ENCODE results near the gene CUL4A. TPM values are rescaled to one million over a fixed set of nuclear protein-coding genes. Genes with fewer than 3 reads are reported as not detected.

Gene CUL4A
- polyA plus RNA-seq, 1 of the 3 experiments (the other 2 are of a cell fraction): 51.2 TPM

DNA sequence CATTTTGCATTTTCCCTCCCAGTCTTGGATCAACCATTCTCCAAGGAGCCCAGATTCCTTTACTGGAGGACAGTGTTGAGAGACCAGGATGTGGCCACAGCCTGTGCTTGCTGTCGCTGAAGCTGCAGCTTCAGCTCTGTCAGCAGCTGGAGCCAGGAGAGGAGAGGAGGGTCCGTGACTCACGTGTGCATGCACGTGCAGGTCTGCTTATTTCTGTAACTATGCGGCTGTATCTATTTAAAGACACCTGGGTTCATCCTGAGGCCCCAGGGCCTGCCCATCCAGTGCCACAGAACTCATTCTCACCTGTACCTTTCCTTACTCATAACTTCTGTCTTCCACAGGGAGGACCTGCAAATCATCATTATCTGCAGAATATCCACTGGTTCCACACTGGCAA lies 79.5 kb downstream of the CUL4A start:
- POLR2A ChIA-PET: no interaction called here
- Histone ChIP-seq H3K4me1 (ENCODE audit: control insufficient read depth in 1 of 2, insufficient read depth in 2 of 2, low read depth in 1 of 2, low read length in 1 of 2) (no peaks in the 10 kb centered on the region), H3F3A (replicated peaks; ENCODE audit: insufficient read depth) (no peaks in the 10 kb centered on the region), H3K27me3 (ENCODE audit: insufficient read depth) (peaks cover 29% of the 10 kb centered on the region; the same call in 1 of the 2 replicates), H3K9ac (no peak overlapping the region), H3K79me2 (ENCODE audit: insufficient read depth) (no peaks in the 10 kb centered on the region), H3K36me3 (replicated peaks in 1 of 2; ENCODE audit: control insufficient read depth in 1 of 2, insufficient read depth in 2 of 2, low read length in 1 of 2) (no peaks in the 10 kb centered on the region), H3K4me2 (no peak overlapping the region), H4K20me1 (ENCODE audit: insufficient read depth) (no peaks in the 10 kb centered on the region), H3K27ac (ENCODE audit: low read depth in 2 of 2, low read length in 1 of 2) (no peak overlapping the region), H2AFZ (ENCODE audit: low read depth) (no peak overlapping the region), H3K9me3 (no peaks in the 10 kb centered on the region), H3K4me3 (ENCODE audit: low read depth in 2 of 2, low read length in 1 of 2) (no peak overlapping the region), H3K9me2 (no peaks in the 10 kb centered on the region)
- no peak for TF ChIP-seq TCF12 (IDR thresholded peaks at IDR 0.05)
- TF ChIP-seq, protein P1, sequence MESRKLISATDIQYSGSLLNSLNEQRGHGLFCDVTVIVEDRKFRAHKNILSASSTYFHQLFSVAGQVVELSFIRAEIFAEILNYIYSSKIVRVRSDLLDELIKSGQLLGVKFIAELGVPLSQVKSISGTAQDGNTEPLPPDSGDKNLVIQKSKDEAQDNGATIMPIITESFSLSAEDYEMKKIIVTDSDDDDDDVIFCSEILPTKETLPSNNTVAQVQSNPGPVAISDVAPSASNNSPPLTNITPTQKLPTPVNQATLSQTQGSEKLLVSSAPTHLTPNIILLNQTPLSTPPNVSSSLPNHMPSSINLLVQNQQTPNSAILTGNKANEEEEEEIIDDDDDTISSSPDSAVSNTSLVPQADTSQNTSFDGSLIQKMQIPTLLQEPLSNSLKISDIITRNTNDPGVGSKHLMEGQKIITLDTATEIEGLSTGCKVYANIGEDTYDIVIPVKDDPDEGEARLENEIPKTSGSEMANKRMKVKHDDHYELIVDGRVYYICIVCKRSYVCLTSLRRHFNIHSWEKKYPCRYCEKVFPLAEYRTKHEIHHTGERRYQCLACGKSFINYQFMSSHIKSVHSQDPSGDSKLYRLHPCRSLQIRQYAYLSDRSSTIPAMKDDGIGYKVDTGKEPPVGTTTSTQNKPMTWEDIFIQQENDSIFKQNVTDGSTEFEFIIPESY (IDR thresholded peaks at IDR 0.05; ENCODE audit: borderline replicate concordance, low read depth): no peak
- no peak for TF ChIP-seq NRF1 (IDR thresholded peaks at IDR 0.05; ENCODE audit: low read depth, low read length)
- TF ChIP-seq FOSL2 (IDR thresholded peaks at IDR 0.05; ENCODE audit: borderline replicate concordance, low read depth): no peak
- TF ChIP-seq CTCF (IDR thresholded peaks at IDR 0.05): no peak
- TF ChIP-seq FOXJ3 (CRISPR knock-in tag; IDR thresholded peaks at IDR 0.05): no peak
- TF ChIP-seq RXRA (IDR thresholded peaks at IDR 0.05; ENCODE audit: borderline replicate concordance, low read depth): no peak
- TF ChIP-seq GABPA (IDR thresholded peaks at IDR 0.05; ENCODE audit: low read depth): no peak
- 0% methylated on average over 3 of the region's 5 CpGs for WGBS (ENCODE audit: low lambda C conversion rate)
- CTCF ChIA-PET: interaction anchor here (1.1 to 1.5 kb wide), 2 partner anchors 42 to 105 kb away, joined by 3 to 5 read pairs; no protein-coding TSS in a partner anchor
- no peak for DNase-seq

DNA sequence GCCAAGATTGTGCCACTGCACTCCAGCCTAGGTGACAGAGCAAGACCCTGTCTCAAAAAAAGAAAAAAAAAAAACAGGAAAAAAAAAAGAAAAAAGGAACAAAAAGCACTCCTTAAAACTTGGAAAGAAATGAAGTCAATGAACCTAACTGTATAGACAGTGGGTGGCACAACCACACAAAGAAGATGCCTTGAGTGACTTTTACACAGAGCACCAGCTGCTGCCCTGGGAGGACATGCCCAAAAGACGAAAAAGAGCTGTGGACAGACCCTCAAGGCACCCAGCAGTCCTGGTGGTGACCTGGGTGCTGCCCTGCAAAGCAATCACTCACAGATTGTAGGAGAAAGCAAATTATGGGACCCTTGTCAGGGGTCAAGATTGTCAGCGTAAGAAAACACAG lies 81.7 kb downstream of the CUL4A start:
- Histone ChIP-seq H3K27ac (ENCODE audit: low read depth in 2 of 2, low read length in 1 of 2) (no peak overlapping the region), H3K4me3 (ENCODE audit: low read depth in 2 of 2, low read length in 1 of 2) (no peak overlapping the region), H3K9me2 (no peaks in the 10 kb centered on the region), H3K4me1 (ENCODE audit: control insufficient read depth in 1 of 2, insufficient read depth in 2 of 2, low read depth in 1 of 2, low read length in 1 of 2) (peaks cover 0 to 2% of the 10 kb centered on the region in 2 experiments; a peak in 1 of 4 replicates), H2AFZ (ENCODE audit: low read depth) (no peak overlapping the region), H3K9ac (no peak overlapping the region), H3K36me3 (replicated peaks in 1 of 2; ENCODE audit: control insufficient read depth in 1 of 2, insufficient read depth in 2 of 2, low read length in 1 of 2) (no peaks in the 10 kb centered on the region), H3K79me2 (ENCODE audit: insufficient read depth) (0 out of 2 replicates have a peak, but pooled peaks cover under 1% of the 10 kb centered on the region), H4K20me1 (ENCODE audit: insufficient read depth) (no peaks in the 10 kb centered on the region), H3K4me2 (no peak overlapping the region), H3F3A (replicated peaks; ENCODE audit: insufficient read depth) (peaks cover 10% of the 10 kb centered on the region), H3K9me3 (no peaks in the 10 kb centered on the region), H3K27me3 (ENCODE audit: insufficient read depth) (peaks cover 29% of the 10 kb centered on the region; the same call in 1 of the 2 replicates)
- WGBS (ENCODE audit: low lambda C conversion rate): 43% methylated on average over 2 of the region's 2 CpGs
- ChIA-PET CTCF (no interaction called here), POLR2A (no interaction called here)
- TF ChIP-seq NRF1 (IDR thresholded peaks at IDR 0.05; ENCODE audit: low read depth, low read length) (no peak), CHD2 (IDR thresholded peaks at IDR 0.05; ENCODE audit: low read length, partially characterized antibody) (no peak), RCOR1 (IDR thresholded peaks at IDR 0.05; ENCODE audit: low read length) (no peak), SMC3 (IDR thresholded peaks at IDR 0.05; ENCODE audit: low read depth, low read length) (no peak), FOSL2 (IDR thresholded peaks at IDR 0.05; ENCODE audit: borderline replicate concordance, low read depth) (no peak), JUND (IDR thresholded peaks at IDR 0.05) (no peak), SIN3A (IDR thresholded peaks at IDR 0.05; ENCODE audit: borderline replicate concordance, low read depth, low read length) (no peak), TAF1 (IDR thresholded peaks at IDR 0.05; ENCODE audit: borderline replicate concordance, low read depth, low read length) (no peak), MXI1 (IDR thresholded peaks at IDR 0.05; ENCODE audit: low read depth, low read length) (no peak), RAD21 (IDR thresholded peaks at IDR 0.05; ENCODE audit: low read length) (no peak)
- TF ChIP-seq, protein P2, sequence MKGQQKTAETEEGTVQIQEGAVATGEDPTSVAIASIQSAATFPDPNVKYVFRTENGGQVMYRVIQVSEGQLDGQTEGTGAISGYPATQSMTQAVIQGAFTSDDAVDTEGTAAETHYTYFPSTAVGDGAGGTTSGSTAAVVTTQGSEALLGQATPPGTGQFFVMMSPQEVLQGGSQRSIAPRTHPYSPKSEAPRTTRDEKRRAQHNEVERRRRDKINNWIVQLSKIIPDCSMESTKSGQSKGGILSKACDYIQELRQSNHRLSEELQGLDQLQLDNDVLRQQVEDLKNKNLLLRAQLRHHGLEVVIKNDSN (IDR thresholded peaks at IDR 0.05; ENCODE audit: borderline replicate concordance, low read depth): no peak
- no peak for DNase-seq
